Esophagus mucosa (tissue), 1 donor: ENCODE measurements around the gene TUBB4A. TPM values are rescaled to one million over a fixed set of nuclear protein-coding genes. Genes with fewer than 3 reads are reported as not detected.
"Not testable (repeated sequence)": the region's sequence is repeated elsewhere in the genome, so short reads cannot be mapped to it uniquely, and the experiment has no call there.

Experiments used
- ATAC-seq: fragments of 200-7000 bp; cut with Tn5 transposase; one replicate; pipeline ENCODE4 v1.9.1; 2020
- total RNA-seq: library from RNA; stranded (reverse); gene quantifications from one replicate; pipeline ENCODE4 v1.2.4, GENCODE V29; 2023
- donor health status: DM: yes; HTN: yes; CAD: no.

The TUBB4A gene
- total RNA-seq = 0.12 TPM

- peak; percentile 30 for ATAC-seq
Observed at GRCh38 chr19:6501740-6502648, at the start of gene TUBB4A. Gene TUBB4A, minus strand, starts transcription at chr19:6502309. Its CDS starts 97 bp downstream, at chr19:6502212.

GRCh38 chr19:6551091-6551490 lies 49.0 kb upstream of the TUBB4A start:
- peak; percentile 15 for ATAC-seq

DNA sequence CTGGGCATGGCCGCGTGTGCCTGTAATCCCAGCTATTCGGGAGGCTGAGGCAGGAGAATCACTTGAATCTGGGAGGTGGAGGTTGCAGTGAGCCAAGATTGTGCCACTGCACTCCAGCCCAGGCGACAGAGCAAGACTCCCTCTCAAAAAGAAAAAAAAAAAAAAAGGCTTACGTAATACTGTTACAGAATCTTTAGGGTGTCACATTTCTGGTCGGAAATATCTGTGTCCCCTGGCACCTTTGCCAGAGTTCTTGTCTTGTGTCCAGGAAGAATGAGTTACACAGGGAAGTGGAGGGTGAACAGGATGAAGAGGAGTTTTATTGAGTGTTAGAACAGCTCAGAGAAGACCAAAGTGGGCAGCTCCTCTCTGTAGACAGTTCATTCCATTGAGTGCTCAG lies 48.6 kb upstream of the TUBB4A start:
- not testable (repeated sequence) for ATAC-seq

GRCh38 chr19:6543866-6544347 lies 41.8 kb upstream of the TUBB4A start:
- no peak for ATAC-seq

- ATAC-seq = peak; percentile 31
Observed at GRCh38 chr19:6540918-6541689, 39.0 kb upstream of the TUBB4A start.

DNA sequence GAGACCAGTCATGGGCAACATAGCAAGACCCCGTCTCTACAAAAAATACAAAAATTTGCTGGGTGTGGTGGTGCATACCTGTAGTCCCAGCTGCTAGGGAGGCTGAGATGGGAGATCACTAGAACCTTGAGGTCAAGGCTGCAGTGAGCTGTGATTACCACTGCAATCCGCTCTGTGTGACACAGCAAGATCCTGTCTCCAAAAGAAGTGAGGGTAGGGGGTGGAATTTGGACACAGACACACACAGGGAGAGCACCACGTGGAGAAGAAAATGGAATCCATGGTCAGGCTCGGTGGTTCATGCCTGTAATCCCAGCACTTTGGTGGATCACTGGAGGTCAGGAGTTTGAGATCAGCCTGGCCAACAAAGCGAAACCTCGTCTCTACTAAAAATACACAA lies 37.4 kb upstream of the TUBB4A start:
- no peak for ATAC-seq

- no peak for ATAC-seq
Observed at GRCh38 chr19:6535558-6536137, 33.5 kb upstream of the TUBB4A start.

DNA sequence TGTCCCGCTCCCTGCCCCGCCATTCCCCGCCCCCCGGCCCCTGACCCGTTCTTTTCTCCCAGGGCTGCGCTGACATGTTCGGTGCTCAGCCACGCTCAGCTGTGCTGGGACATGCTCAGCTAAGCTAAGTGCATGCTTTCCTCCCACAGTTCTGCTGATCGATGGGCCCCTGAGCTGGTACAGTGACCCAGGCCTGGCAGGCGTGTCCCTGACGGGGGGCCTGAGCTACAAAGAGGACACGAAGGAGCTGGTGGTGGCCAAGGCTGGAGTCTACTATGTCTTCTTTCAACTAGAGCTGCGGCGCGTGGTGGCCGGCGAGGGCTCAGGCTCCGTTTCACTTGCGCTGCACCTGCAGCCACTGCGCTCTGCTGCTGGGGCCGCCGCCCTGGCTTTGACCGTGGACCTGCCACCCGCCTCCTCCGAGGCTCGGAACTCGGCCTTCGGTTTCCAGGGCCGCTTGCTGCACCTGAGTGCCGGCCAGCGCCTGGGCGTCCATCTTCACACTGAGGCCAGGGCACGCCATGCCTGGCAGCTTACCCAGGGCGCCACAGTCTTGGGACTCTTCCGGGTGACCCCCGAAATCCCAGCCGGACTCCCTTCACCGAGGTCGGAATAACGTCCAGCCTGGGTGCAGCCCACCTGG lies 32.5 kb upstream of the TUBB4A start:
- no peak for ATAC-seq

DNA sequence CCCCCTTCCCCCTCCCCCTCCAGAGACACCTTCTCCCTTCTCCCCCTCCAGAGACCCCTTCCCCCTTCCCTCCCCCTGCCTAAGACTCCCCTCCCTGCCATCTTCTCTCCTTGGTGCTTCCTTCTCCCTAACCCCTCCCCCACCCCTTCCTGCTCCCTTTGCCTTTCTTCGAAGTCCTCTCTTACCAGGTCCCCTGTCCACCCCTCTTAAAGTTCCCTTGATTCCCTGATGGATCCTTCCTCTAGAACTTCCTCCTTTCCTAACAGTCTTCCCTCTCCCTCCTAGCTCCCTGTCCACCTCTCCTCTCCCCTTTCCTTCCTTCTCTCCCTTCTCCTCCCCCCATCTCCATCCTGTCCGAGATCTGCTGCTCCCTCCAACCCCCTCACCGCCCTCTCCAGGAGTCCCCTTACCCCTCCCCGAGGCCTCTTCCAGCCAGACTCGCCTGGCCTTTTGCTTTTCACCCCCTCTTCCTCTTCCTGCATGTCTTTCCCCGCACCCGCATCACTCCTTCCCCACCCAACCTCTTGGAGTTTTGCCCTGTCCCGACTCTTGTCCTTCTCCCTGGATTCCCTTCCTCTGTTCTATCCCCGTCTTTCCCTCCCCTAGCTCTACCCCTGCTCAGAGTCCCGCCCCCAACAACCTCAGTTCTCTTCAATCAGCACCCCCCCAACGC lies 31.8 kb upstream of the TUBB4A start:
- no peak for ATAC-seq

DNA sequence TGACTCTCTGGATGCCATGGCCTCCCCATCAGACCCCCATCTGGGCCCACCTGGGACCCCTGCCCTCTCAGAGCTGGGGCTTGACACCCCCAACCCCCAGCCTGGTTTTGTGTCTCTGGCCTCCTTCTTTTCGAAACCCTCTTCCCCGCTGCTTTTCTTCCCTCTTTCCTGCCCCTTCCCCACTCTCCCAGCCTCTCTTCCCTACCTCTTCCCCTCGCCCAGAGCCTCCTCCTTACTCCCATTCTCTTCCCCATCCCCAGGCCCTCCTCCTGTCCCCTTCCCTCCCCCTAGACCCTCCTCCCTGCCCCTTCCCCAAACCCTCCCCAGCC lies 30.9 kb upstream of the TUBB4A start:
- ATAC-seq = no peak

- ATAC-seq = no peak
Observed at GRCh38 chr19:6532244-6532999, 30.3 kb upstream of the TUBB4A start.

GRCh38 chr19:6531956-6532243 lies 29.8 kb upstream of the TUBB4A start:
- no peak for ATAC-seq

GRCh38 chr19:6531163-6531955 lies 29.2 kb upstream of the TUBB4A start:
- ATAC-seq = peak; percentile 5

DNA sequence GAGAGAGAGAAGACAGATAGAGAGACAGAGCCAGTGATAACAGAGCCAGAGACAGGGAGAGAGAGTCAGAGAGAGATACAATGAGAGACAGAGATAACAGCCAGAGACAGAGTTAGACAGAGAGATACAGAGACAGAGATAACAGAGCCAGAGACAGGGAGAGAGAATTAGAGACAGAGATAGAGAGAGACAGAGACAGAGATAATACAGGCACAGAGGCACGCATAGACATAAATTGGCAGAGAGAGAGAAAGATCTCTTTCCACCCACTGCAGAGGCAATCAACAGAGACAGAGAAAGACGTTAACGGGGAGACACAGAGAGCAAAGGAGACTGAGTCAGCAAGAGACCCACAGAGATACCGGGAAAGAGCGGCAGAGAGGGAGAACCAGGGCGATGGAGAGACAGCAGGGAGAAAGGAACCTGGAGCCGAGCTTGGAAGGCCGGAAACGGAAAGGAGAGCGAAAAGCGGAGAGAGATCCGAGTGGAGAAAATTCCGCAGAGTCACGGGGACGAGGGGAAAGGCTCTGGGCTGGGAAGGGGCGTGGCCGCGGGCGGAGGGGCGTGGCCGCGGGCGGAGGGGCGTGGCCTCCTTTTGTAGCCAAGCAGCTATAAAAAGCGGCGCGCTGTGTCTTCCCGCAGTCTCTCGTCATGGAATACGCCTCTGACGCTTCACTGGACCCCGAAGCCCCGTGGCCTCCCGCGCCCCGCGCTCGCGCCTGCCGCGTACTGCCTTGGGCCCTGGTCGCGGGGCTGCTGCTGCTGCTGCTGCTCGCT lies 28.5 kb upstream of the TUBB4A start, which contains the start of gene TNFSF9:
TSS of gene TNFSF9 (plus strand) at position 641 of the 777 bp plus-strand sequence. CDS start at position 652, 11 bp downstream.
- ATAC-seq = peak; percentile 89

GRCh38 chr19:6529937-6530385 lies 27.9 kb upstream of the TUBB4A start:
- no peak for ATAC-seq

- ATAC-seq = no peak
Observed at GRCh38 chr19:6529351-6529750, 27.2 kb upstream of the TUBB4A start.

- no peak for ATAC-seq
Observed at GRCh38 chr19:6528544-6529121, 26.5 kb upstream of the TUBB4A start.

DNA sequence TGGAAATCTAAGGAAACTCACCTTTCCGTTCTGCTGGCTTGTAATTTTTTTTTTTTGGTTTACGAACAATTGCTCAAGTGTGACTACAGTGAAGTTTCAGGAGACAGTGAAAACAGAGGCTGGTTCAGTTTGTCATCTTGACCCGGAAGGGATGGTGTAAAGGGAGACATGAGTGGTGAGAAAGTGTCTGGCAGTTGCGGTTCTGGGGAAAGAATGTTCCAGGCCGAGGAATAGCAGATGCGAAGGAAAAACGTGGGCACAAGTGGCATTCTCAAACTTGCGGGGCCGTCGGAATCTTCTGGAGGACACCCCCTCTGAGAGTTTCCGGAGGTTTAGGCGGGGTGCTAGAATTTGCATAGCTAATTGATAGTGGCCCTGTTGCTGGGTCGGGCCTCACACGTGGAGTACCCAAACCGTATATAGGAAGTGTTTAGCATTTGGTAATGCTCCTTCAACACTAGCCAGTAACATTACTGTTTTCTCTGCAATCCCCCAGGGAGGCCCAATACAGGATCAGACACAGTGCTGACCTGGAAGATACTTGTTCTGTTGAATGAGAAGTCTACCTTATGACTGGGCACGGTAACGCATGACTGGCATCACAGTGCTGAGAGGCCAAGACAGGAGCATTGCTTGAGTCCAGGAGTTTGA lies 25.9 kb upstream of the TUBB4A start:
- ATAC-seq = no peak

GRCh38 chr19:6524311-6524710 lies 22.2 kb upstream of the TUBB4A start:
- no peak for ATAC-seq
